H7 (cell line): Measurements from ENCODE around the gene C2orf74. TPM values are rescaled to one million over a fixed set of nuclear protein-coding genes. Genes with fewer than 3 reads are reported as not detected.
"Not testable (repeated sequence)": the region's sequence is repeated elsewhere in the genome, so short reads cannot be mapped to it uniquely, and the experiment has no call there.

Experiments used
- DNase-seq: peaks from one replicate; pipeline ENCODE4 v3.0.0; 2012
- H3K27me3 ChIP-seq: 2 replicates; pipeline ENCODE4 v1.6.0; 2011; ENCODE audit warnings: mild to moderate bottlenecking, low read length; ENCODE audit not compliant: control insufficient read depth, insufficient read depth
- H3K36me3 ChIP-seq: replicated peaks from 2 replicates; pipeline ENCODE4 v1.5.1; 2011; ENCODE audit warnings: low read length; ENCODE audit not compliant: control insufficient read depth, insufficient read depth
- H3K4me3 ChIP-seq: 2 replicates; pipeline ENCODE4 v1.5.1; 2011; ENCODE audit warnings: low read depth, mild to moderate bottlenecking, control low read depth, low read length, moderate library complexity; ENCODE audit not compliant: insufficient read depth
- total RNA-seq: library from RNA; depleted of rRNA; stranded (reverse); fragments of >200 nt; shearing (Covaris generic); gene quantifications from 2 replicates; pipeline ENCODE4 v1.2.3, GENCODE V29; 2014

C2orf74 gene
- total RNA-seq, 1 experiment from 2014 or later: 6.5 TPM

DNA sequence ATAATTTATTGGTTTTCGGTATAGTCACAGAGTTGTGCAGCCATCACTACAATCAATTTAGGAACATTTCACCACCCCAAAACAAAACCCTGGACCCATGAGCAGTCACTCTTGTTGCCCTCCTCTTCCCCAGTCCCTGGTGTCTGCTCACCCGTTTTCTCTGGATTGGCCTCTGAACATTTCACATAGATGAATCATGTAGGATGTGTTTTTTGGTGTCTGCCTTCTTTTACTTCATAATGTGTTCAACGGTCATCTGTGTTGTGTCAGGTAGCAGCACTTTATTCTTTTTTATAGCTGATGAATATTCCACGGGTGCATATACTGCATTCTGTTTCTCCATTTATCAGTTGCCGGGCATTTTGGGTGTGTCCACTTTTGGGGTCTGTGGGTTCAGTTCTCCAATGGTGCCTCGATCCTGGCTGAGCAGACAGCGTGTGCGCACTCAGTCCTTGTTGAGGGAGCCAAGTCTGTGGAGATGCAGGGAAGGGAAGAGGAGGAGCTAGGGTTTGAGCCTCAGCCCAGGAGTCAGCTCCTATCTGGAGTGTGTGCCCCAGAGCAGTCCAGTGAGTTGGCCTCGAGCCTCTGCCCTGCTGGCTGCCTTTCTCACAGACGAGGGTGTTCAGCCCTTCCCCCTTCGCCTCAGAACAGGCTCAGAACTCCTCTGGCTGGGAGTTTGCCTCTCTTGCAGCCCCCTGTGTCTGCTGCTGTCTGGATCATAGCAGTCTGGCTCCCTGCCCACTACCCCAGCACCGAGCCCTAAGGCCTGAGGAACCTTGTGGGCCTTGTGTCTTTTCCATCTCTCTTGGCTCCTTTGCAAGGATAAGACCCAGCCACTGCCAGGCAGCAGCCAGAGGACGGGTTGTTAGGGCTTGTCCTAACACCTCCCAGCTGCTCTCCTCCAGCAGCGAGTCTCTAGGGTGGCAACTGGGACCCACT, 18.0 kb downstream of the C2orf74 start:
- H3K4me3 ChIP-seq: no peak overlapping the region
- DNase-seq: no peak
- peaks cover 9% of the 10 kb centered on the region for H3K27me3 ChIP-seq
- H3K36me3 ChIP-seq: peaks cover 26% of the 10 kb centered on the region

DNA sequence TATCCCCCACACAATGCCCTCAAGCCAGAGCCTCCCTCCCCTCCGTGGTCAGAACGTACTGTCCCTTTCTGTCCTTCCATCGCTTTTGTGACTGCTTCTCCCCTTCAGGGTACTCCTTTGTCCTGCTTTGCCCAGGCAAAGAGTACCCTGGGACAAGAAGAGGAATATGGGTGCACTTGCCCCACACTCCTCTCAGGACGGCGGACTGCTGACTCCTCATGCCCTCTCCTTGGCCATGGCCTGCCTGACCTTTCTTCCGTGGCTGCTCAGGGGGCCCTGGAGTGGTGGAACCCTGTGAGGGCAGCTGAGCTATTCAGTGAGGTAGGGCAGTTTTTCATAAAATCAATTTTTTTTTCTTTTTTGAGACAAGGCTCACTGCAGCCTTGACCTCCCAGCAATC, 18.7 kb downstream of the C2orf74 start:
- Histone ChIP-seq H3K4me3 (no peak overlapping the region), H3K36me3 (peaks cover 30% of the 10 kb centered on the region), H3K27me3 (peaks cover 5% of the 10 kb centered on the region)
- no peak for DNase-seq

DNA sequence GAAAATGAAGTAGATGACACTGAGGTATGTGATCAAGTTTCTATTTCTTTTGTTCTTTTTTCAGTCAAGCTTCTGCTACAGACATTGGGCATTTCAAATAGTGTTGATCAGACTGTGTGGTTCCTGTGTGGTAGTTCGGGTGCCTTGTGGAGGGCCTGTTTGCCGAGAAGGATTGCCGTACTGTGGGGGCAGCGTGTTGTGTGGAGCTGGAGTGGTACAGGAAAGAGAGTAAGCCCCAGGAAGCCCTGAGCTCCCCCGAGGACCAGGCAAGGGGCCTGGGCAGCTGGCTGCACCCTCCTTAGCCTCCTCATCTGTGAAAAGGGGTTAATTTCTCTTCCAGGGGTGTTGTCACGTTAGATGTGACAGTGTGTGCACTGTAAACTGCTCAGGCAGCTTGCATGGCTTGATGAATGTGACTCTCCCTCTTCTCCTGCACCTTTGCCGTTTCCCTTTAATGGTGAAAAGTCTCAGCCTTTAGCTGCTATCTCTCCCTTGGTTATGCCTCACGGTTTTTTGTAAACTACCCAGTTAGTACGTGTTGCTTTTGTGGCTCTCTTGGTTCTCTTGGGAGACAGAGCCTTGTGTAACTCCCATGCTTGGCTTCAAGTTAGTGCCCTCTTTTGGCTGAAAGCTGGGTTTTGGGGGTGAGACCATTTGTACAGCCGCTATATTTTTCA, 19.5 kb downstream of the C2orf74 start:
- Histone ChIP-seq H3K4me3 (no peak overlapping the region), H3K36me3 (peaks cover 30% of the 10 kb centered on the region), H3K27me3 (peaks cover under 1% of the 10 kb centered on the region; the same call in 1 of the 2 replicates)
- DNase-seq: no peak

DNA sequence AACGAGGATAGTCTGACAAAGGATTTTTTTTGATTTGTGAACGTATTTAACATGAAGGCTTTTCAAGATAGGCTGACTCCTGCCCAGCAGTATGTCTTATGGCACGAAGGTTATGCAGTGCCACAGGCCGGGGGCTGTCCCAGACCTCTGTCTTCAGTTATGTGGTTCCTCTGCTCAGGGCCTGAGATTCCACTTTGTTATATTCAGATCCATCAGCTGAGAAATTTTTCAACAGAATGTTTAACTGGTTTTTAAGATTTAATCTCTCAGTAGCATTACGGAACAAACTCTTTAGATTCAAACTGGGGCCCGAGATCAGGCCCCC, 20.0 kb downstream of the C2orf74 start:
- Histone ChIP-seq H3K36me3 (peaks cover 32% of the 10 kb centered on the region), H3K27me3 (no peaks in the 10 kb centered on the region), H3K4me3 (no peak overlapping the region)
- DNase-seq: no peak

DNA sequence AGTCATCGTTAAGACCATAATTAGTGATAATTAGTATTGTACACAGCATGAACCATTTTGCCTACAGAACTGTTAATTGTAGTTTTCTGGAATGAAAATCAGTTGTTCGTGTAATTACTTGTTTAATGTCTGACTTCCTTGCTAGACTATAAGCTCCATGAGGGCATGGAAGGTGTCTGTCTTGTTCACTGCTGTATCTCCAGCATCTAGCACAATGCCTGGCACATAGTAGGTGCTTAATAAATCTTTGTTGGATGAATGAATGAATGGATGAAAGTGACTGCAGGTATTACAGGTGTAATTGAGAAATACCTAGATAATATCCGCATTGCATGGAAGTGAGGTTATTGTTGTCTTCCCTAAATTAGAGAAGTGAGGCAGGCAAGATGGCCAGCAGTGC, 21.8 kb downstream of the C2orf74 start:
- H3K4me3 ChIP-seq: no peak overlapping the region
- peaks cover 44% of the 10 kb centered on the region for H3K36me3 ChIP-seq
- H3K27me3 ChIP-seq: no peaks in the 10 kb centered on the region
- DNase-seq: no peak

DNA sequence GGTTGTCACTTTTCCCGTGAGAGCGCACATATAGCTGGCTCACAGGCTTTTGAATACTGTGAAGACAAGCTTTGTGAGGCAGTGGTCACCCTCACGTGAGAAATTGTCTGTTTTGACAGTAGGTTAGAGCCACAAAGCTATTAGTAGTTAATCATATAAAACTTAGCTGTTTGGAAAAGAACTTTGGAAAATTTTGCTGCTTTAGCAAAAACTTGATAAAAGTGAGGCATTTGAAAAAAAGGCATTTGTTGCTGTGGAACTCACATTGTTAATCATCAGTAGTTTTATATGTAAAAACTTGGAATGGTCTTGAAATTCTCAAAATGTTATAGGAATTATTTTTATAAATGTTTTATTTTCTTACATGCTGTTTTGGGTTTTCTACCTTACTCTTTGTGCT, 22.3 kb downstream of the C2orf74 start:
- H3K27me3 ChIP-seq: no peaks in the 10 kb centered on the region
- H3K4me3 ChIP-seq: no peak overlapping the region
- DNase-seq: no peak
- peaks cover 45% of the 10 kb centered on the region for H3K36me3 ChIP-seq

DNA sequence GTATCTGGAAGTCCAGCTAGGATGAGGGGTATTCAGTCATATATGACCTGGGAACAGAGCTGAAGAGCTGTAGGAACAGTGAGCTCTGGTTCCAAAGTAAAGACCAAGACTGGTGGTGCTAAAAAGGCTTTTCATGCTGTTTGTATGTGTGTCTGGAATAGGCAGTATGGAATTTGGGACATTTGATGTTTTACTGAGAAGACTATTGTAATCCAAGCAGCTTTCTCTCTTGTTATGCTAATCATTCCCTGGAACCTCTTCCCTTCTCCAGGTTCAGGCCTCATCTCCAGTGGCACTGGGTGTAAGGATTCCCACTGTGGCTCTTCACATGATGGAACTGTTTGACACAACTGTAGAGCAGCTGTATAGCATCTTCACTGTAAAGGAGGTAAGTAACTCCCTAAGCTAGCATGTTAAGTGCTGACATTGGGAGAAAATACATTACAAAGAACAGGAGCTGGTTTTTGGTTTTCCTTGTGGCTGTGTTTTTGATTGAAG, 23.3 kb downstream of the C2orf74 start:
- no peak overlapping the region for H3K4me3 ChIP-seq
- peaks cover 46% of the 10 kb centered on the region for H3K36me3 ChIP-seq
- DNase-seq: no peak
- H3K27me3 ChIP-seq: no peaks in the 10 kb centered on the region

DNA sequence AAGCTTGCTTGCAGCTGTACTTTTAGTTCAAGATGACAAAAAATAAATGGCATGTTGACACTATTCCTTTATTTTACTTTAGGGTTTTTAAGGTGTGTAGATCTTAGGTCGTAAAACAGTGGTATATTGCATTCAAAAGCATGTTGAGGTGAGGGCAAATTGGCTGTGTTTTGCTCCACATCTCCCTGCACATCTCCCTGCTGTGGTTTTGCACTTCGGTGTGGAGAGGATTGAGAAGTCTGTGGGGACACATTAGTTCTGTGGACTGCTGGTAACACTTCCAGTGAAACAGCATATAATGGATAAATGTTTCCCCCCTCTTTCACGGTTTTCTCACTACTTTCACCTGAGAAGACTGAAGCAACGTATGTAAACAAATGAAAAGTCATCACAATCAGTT, 25.1 kb downstream of the C2orf74 start:
- no peak for DNase-seq
- Histone ChIP-seq H3K4me3 (no peak overlapping the region), H3K36me3 (peaks cover 37% of the 10 kb centered on the region), H3K27me3 (no peaks in the 10 kb centered on the region)

DNA sequence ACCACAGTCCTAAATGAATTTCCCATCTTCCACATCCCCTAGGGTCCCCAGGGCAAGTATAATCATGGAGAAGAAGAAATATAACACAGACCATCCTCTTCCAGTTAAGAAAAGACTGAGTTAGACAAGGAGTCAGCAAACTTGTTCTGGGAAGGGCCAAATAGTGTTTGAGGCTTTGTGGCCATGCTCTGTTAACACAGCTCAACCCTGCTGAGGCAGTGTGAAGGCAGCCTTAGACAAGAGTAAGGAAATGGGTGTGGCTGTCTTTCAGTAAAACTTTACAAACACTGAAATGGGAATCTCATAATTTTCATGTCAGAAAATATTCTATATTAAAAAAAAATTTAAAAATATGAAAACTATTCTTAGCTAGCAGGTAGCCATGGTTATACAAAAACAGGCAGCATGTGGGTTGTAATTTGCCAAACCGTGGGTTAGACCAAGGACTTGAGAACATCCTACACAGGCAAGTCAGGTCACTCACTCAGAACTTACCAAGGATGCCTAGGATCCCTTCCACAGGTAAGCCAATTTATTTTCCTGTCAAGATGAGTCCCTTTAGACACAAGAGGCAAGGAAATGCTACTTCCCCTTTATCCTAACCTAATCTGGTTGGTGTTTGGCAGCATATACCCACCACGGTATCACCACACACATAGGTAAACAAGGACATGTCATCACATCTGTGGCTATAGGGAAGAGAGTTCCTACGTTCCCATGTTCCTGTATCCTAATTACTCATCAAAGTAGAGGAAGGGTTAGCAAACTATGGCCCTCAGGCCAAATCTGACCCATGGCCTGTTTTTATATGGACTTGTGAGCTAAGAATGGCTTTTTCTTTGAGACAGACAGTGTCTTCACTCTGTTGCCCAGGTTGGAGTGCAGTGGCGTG, 31.9 kb downstream of the C2orf74 start:
- no peaks in the 10 kb centered on the region for H3K27me3 ChIP-seq
- no peak for DNase-seq
- H3K36me3 ChIP-seq: peaks cover 9% of the 10 kb centered on the region
- H3K4me3 ChIP-seq: no peak overlapping the region

DNA sequence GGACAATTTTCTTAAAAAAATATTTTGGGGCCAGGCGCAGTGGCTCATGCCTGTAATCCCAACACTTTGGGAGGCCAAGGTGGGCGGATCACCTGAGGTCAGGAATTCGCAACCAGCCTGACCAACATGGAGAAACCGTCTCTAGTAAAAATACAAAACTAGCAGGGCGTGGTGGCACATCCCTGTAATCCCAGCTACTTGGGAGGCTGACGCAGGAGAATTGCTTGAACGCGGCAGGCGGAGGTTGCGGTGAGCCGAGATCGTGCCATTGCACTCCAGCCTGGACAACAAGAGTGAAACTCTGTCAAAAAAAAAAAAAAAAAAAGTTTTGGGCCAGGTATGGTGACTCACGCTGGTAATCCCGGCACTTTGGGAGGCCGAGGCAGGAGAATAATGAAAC, 32.7 kb downstream of the C2orf74 start:
- not testable (repeated sequence) for H3K4me3 ChIP-seq, H3K36me3 ChIP-seq, H3K27me3 ChIP-seq, DNase-seq

DNA sequence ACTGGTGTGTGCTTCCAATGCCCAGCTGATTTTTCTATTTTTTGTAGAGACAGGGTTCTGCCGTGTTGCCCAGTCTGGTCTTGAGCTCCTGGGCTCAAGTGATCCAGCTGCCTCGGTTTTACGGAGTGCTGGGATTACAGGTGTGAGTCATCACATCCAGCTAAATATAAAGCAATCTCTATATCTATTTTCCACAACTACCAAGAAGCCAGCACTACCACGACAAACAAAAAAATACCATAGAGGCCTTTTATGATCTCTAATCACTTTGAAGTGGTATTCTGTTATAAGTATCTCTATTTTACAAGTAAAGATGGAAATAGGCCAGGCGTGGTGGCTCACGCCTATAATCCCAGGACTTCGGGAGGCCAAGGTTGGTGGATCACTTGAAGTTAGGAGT, 34.7 kb downstream of the C2orf74 start:
- H3K36me3 ChIP-seq: peaks cover 5% of the 10 kb centered on the region

DNA sequence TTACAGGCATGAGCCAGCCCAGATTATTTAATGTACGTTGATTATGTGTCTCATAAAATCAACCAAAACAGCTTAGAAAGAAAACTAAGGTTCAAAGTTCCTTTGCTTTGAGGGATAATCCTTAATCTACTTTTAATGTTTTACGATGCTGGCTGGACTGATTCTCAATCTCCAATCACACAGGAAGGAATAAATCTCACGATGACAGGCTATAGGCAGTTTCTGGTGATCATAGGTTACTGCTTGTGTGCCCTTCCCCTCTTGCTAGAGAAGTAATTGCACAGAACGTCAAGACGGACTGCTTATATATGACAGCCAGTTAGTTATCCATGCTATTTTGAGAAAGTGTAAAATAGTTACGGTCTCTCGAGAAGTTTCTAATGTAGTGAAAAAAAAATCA, 43.1 kb downstream of the C2orf74 start:
- H3K4me3 ChIP-seq: no peak overlapping the region
- no peak for DNase-seq
- H3K27me3 ChIP-seq: no peaks in the 10 kb centered on the region
- H3K36me3 ChIP-seq: peaks cover 23% of the 10 kb centered on the region

More for the DNA sequence above, 34.7 kb downstream of the C2orf74 start:
- H3K27me3 ChIP-seq: no peaks in the 10 kb centered on the region
- H3K4me3 ChIP-seq: no peak overlapping the region
- no peak for DNase-seq

DNA sequence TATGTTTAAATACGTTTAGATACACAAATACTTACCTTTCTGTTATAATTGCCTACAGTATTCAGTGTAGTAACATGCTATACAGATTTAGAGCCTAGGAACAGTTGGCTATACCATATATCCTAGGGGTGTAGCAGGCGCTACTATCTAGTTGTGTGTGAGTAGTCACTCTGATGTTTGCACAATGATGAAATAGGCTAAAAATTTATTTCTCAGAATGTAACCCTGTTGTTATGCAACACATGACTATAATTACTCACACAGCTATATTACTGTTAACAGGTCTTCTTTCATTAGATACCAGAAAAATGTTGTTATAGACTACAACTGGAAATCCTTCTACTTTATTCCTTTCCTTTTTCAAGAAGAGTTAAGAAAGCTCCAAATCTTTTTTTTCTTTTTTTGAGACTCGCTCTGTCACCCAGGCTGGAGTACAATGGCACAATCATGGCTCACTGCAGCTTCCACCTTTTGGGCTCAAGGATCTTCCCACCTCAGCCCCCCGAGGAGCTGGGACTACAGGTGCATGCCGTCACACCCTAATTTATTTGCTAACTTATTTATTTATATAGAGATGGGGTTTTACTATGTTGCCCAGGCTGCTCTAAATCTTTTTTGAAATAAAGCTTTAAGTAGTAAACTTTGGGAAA, 48.5 kb downstream of the C2orf74 start:
- DNase-seq: no peak
- Histone ChIP-seq H3K27me3 (no peaks in the 10 kb centered on the region), H3K36me3 (peaks cover 20% of the 10 kb centered on the region), H3K4me3 (no peak overlapping the region)

DNA sequence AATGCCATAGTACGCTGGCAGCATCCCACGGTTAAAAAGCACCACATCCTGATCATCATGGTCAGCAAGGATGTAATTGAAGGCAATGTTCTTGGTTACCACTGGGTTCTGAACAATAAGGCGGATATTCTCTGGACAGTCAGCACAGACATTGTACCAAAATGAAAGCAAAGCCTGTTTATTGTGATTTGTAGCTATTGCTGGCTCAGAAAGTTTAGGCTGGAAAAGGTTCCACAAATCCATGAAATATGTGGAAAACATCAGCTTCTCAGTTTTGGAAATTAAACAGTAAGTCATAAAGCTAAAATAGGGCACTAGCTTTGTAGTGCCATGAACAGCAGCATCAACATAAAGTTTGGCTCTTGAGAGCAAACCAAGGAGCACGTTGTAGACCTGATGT, 52.2 kb downstream of the C2orf74 start:
- Histone ChIP-seq H3K4me3 (no peak overlapping the region), H3K36me3 (peaks cover 9% of the 10 kb centered on the region), H3K27me3 (no peaks in the 10 kb centered on the region)
- DNase-seq: no peak
